HUES48 (cell line): ENCODE data around the gene INPP4A.

Experiments used
- H3K27ac ChIP-seq: one replicate; pipeline ENCODE4 v1.7.0; 2013; ENCODE audit warnings: low read depth, low read length, inconsistent platforms
- H3K27me3 ChIP-seq: 2 replicates; pipeline ENCODE4 v1.6.1; 2013; ENCODE audit warnings: mild to moderate bottlenecking, low read length; ENCODE audit not compliant: control insufficient read depth, insufficient read depth
- H3K36me3 ChIP-seq: 2 replicates; pipeline ENCODE4 v1.6.1; 2013; ENCODE audit warnings: low read length; ENCODE audit not compliant: control insufficient read depth, insufficient read depth
- H3K4me1 ChIP-seq: 2 replicates; pipeline ENCODE4 v1.6.1; 2013; ENCODE audit warnings: mild to moderate bottlenecking, low read length; ENCODE audit not compliant: control insufficient read depth, insufficient read depth
- H3K4me3 ChIP-seq: 2 replicates; pipeline ENCODE4 v1.5.1; 2013; ENCODE audit warnings: mild to moderate bottlenecking, low read depth, low read length
- H3K9ac ChIP-seq: 2 replicates; pipeline ENCODE4 v1.6.1; 2013; ENCODE audit warnings: mild to moderate bottlenecking, low read depth, low read length, moderate library complexity
- H3K9me3 ChIP-seq: 2 replicates; pipeline ENCODE4 v1.6.1; 2013; ENCODE audit warnings: low read length; ENCODE audit not compliant: control insufficient read depth, insufficient read depth

Gene INPP4A

DNA sequence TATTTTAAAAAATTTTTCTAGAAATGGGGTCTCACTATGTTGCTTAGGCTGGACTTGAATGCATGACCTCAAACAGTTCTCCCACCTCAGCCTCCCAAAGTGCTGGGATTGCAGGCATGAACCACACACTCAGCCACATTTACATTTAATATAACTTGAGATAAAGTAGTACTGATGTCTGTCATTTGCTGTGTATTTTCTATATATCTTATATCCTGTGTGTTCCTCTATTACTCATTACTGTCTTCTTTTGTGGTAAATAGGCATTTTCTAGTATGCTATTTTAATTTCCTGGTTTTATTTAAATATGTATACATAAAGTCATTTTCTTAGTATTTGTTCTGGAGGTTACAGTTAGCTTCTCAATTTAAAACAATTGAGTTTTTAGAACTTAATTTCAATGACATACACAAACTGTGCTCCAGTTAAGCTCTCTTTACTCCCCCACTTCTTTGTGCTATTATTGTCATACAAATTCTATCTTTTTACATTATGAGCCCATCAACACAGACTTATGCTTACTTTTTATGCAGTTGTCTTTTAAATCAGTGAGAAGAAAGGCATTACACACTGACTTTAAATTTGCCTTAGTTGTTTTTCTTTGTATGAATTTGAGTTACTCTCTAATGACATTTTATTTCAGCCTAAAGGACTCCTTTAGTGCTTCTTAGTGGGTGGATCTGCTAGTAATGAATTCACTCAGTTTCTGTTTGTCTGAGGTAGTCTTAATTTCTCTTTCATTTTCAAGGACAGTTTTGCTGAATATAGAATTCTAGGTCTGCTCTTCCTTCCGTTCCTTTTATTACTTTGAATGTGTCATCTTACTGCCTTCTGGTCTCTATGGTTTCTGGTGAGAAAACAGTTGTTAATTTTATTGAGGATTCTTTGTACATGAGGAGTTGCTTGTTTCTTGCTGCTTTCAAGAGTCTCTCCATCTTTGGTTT lies 6.2 kb upstream of the INPP4A start:
- Histone ChIP-seq H3K9ac (no peak overlapping the region), H3K9me3 (peaks cover 23% of the 10 kb centered on the region), H3K4me3 (no peak overlapping the region), H3K36me3 (no peaks in the 10 kb centered on the region), H3K4me1 (peaks cover 27% of the 10 kb centered on the region), H3K27ac (no peak overlapping the region), H3K27me3 (no peaks in the 10 kb centered on the region)

DNA sequence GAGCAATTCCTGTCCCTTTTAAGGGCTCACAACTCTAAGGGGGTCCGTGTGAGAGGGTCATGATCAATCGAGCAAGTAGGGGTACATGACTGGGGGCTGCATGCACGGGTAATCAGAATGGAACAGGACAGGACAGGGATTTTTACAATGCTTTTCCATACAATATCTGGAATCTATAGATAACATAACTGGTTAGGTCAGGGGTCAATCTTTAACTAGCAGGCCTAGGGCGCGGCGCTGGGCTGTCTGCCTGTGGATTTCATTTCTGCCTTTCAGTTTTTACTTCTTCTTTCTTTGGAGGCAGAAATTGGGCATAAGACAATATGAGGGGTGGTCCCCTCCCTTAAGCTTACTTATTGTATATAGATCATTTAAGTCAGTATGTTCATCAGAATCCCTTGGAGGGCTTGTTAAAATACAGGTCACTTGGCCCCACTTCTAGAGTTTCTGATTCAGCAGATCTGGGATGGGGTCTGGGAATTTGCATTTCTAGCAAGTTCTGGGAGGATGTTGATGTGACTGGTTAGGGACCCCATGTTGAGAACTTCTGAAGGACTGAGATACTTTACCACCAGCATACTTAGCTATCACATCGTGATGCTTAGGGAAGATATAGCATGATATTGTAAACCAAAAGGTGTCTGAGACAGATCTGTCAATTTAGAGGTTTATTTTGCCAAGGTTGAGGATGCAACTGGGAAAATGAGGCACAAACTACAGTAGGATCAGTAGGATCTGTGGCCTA lies 2.8 kb upstream of the INPP4A start:
- Histone ChIP-seq H3K4me1 (peaks cover 46% of the 10 kb centered on the region), H3K9ac (no peak overlapping the region), H3K9me3 (0 out of 2 replicates have a peak, but pooled peaks cover 3% of the 10 kb centered on the region), H3K4me3 (no peak overlapping the region), H3K27me3 (no peaks in the 10 kb centered on the region), H3K27ac (peak overlapping the region; percentile 93), H3K36me3 (no peaks in the 10 kb centered on the region)

GRCh38 chr2:98442488-98442887 lies 2.2 kb upstream of the INPP4A start:
- Histone ChIP-seq H3K4me1 (peaks cover 44% of the 10 kb centered on the region), H3K27me3 (no peaks in the 10 kb centered on the region), H3K4me3 (no peak overlapping the region), H3K36me3 (no peaks in the 10 kb centered on the region), H3K9ac (no peak overlapping the region), H3K27ac (peak overlapping the region; percentile 93), H3K9me3 (0 out of 2 replicates have a peak, but pooled peaks cover 3% of the 10 kb centered on the region)

DNA sequence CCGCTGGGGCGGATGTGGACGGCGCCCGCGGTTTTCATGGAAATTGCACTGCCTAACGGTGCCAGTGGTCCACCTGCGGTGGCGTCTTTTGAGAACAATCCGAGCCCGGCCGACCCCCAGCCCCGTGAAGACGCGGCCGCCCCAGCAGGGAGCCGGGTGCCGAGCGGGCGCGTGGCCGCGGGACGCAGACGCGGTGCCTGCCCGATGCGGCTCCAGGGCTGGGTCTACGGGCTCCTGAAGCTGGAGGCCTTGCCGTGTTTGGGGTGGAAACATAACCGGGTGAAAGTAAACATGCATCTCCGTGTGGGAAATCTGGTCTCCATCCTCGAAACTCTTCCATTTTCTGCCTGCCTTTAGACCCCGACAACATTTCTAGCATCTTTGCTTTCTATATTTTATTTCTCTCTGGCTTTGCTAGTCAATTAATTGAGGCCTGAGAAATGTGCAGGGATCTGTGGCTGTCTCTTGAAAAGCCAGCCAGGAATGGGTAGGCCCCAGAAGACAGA lies 572 bp downstream of the INPP4A start:
- peak overlapping the region; percentile 80 for H3K4me3 ChIP-seq

GRCh38 chr2:98445683-98446581 lies 1.3 kb downstream of the INPP4A start:
- no peaks in the 10 kb centered on the region for H3K9me3 ChIP-seq
- H3K27ac ChIP-seq: peak overlapping the region; percentile 68
- H3K36me3 ChIP-seq: no peaks in the 10 kb centered on the region
- H3K27me3 ChIP-seq: no peaks in the 10 kb centered on the region
- H3K9ac ChIP-seq: peak overlapping the region; percentile 23
- H3K4me3 ChIP-seq: peak overlapping the region; percentile 80
- H3K4me1 ChIP-seq: peaks cover 66% of the 10 kb centered on the region

More for the DNA sequence above, 572 bp downstream of the INPP4A start:
- peak overlapping the region; percentile 23 for H3K9ac ChIP-seq
- H3K36me3 ChIP-seq: no peaks in the 10 kb centered on the region
- no peaks in the 10 kb centered on the region for H3K27me3 ChIP-seq
- 0 out of 2 replicates have a peak, but pooled peaks cover 3% of the 10 kb centered on the region for H3K9me3 ChIP-seq
- peak overlapping the region; percentile 68 for H3K27ac ChIP-seq
- peaks cover 60% of the 10 kb centered on the region for H3K4me1 ChIP-seq

DNA sequence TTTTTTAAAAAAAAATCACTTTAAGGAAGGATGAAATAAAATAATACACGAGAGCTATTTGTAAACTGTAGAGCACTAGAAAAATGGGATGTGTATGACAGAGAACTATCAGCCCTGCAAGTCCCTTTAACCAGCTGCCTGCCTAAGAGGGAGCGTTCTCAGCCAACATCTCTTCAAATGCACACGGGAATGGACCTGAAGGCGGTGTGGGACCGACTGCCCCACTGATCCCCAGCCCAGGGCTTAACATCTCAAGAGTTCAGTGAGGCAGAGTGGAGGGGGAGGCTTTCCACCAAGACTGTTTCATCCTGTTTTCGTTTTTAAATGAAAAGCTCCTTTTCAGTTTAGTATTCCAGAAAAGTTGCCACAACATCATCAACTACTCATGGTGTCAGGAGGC lies 2.2 kb downstream of the INPP4A start:
- peaks cover 72% of the 10 kb centered on the region for H3K4me1 ChIP-seq
- peak overlapping the region; percentile 8; the same call in 1 of the 2 replicates for H3K9ac ChIP-seq
- no peaks in the 10 kb centered on the region for H3K27me3 ChIP-seq
- no peaks in the 10 kb centered on the region for H3K9me3 ChIP-seq
- no peaks in the 10 kb centered on the region for H3K36me3 ChIP-seq
- peak overlapping the region; percentile 80; the same call in 1 of the 2 replicates for H3K4me3 ChIP-seq
- H3K27ac ChIP-seq: no peak overlapping the region

- Histone ChIP-seq H3K36me3 (no peaks in the 10 kb centered on the region), H3K27ac (no peak overlapping the region), H3K4me3 (no peak overlapping the region), H3K4me1 (peaks cover 75% of the 10 kb centered on the region), H3K9ac (no peak overlapping the region), H3K9me3 (no peaks in the 10 kb centered on the region), H3K27me3 (no peaks in the 10 kb centered on the region)
Observed at GRCh38 chr2:98448441-98449145, 3.9 kb downstream of the INPP4A start.

- no peak overlapping the region for H3K27ac ChIP-seq
Observed at GRCh38 chr2:98452396-98453027, 7.9 kb downstream of the INPP4A start.

DNA sequence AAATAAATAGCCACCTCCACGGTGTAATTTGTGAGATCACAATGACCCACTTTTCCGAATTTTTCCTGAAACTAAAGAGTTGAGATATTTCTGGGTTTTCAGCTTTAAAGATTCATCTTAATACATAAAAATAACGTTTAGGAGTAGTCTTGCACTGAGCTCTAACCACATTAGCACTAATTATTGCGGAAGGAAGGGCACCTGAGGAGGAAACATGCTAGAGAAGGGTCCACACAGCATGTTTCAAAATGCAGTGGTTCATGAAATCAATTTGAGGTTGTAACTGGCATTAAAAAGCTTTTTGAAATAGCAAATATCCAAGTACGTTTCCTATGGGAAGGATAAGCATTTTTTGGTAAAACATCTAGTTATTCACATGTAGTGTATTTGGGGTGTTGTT lies 8.4 kb downstream of the INPP4A start:
- H3K27ac ChIP-seq: no peak overlapping the region
- peaks cover 69% of the 10 kb centered on the region for H3K4me1 ChIP-seq
- no peak overlapping the region for H3K9ac ChIP-seq

More at GRCh38 chr2:98452396-98453027, 7.9 kb downstream of the INPP4A start:
- Histone ChIP-seq H3K9ac (no peak overlapping the region; the same call in 1 of the 2 replicates), H3K36me3 (0 out of 2 replicates have a peak, but pooled peaks cover 6% of the 10 kb centered on the region), H3K9me3 (no peaks in the 10 kb centered on the region), H3K27me3 (no peaks in the 10 kb centered on the region), H3K4me3 (no peak overlapping the region), H3K4me1 (peaks cover 69% of the 10 kb centered on the region)

More for the DNA sequence above, 8.4 kb downstream of the INPP4A start:
- H3K27me3 ChIP-seq: no peaks in the 10 kb centered on the region
- no peak overlapping the region for H3K4me3 ChIP-seq
- no peaks in the 10 kb centered on the region for H3K9me3 ChIP-seq
- 0 out of 2 replicates have a peak, but pooled peaks cover 6% of the 10 kb centered on the region for H3K36me3 ChIP-seq
